Activated gamma-delta T cell treated with Interleukin-2 at 50 U/mL for 16 hours (primary cell): Measurements from ENCODE around the gene ERBB4.

Experiments
- DNase-seq: peaks from one replicate; pipeline ENCODE4 v3.0.0-alpha.2; 2020

ERBB4 gene

DNA sequence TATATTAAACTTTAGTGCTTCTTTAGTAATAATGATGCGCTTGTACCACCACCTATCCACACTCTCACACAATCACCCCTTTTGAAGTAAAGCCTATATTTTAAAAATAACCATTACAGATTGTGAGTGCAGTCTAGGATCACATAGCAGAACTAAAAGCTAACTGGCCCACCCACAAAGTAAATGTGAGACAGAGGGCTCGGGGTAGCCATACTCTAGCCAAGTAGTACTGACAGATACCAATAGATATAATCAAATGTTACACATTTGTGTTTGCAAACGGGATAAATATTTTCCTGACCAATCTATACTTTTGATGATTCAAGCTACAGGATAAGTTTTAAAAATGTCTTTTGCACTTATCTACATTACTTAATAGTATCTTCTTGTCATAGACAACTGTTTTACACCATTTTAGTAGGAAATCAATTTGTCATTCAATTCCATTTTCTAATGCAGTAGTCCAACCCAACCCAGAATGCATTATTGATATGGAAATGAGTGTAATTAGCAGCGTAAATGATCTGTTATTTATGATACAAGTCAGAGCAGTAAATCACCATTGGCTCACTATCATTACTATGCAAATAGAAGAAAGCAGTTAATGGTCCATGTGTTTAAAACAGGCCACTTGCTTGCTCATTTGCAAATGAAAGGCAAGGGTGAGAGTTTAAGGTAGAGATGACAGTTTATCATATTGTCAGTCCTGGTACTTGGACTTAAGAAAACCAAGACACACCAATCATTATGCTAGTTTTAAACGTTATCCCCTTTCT is 111.8 kb downstream of the ERBB4 start:
- no peak for DNase-seq

DNA sequence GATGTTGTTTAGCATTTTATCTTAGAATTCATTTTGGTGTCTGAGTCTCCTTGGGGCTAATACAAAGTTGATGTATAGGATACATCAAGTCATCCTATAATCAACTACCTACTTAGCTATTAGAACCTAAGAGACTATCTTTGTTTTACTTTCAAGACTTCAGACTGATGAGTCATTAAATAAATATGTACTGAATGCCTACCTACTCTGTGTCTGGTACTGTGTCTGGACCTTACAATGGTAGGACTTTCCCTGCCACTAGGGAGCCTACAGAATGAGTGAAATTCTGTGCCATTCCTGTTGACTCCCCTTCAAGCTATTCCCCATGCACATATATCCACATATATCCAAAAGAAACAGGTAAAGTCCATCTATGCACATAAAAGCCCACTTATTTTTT is 114.5 kb downstream of the ERBB4 start:
- no peak for DNase-seq

DNA sequence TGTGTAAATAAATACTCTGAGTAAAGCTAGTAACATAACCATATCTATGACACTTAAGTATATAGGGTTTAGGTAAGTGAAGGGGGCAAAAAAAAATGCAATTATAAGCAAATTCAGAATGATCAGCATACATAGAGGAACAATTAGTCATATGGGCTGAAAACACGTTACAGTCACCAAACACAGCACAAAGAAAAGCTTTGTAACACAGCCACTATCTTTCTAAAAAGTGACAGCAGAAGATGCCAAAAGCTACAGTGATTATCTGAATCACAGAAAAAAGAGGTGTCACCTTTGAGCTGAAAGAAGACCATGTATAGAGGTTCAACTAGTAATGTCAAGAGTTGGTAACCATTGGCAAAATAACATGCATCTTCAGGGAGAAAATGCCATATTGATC is 115.5 kb downstream of the ERBB4 start:
- DNase-seq: no peak

DNA sequence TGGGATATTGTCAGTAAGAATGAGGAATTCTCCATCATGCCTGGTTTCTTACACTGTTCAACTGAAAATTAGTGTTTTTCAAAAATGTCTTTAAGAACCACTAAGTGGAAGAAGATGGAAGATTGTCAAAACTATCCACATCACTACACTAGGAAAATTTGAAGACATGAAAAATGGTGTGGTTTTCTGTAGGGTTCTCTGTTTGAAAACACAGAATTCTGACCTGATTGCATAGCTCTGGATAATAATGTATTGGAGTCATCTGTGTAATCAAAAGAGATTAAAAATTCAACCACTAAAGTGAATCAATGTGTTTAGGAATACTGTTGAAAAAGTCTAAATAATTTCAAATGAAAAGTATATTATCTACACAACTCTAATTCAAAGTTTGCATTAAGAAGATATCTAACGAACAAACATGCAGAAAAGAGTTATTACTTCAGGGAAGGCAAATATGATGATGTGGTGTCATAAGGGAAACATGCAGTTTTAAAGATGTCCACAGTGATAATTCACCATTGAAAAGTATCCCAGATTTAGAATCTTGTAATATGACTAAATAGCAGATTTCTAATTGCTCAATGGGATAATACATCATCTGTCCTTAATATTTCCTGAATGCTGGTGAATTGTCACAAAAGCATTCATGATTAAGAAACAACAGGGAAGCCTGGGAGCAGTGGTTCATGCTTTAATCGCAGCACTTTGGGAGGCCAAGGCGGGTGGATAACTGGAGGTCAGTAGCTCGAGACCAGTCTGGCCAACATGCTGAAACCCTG is 116.9 kb downstream of the ERBB4 start:
- DNase-seq: no peak

DNA sequence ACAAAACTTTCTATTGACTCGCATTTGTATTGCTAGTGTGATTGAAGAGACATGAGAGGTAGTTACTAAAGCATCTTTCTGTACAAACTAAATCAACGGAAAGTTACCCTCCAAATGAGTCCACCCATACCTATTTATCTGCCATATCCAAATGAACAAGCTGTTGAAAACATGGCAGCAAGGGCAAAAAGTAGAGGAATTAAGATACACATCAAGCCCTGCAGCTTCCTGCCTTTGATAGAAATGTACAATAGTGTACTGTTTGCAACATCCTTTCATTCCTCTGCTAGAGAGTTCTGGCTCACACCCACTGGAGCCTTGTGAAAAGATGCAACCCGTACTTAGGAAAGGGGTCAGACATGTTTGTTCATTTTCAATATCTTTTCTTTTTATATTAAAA is 122.5 kb downstream of the ERBB4 start:
- no peak for DNase-seq

DNA sequence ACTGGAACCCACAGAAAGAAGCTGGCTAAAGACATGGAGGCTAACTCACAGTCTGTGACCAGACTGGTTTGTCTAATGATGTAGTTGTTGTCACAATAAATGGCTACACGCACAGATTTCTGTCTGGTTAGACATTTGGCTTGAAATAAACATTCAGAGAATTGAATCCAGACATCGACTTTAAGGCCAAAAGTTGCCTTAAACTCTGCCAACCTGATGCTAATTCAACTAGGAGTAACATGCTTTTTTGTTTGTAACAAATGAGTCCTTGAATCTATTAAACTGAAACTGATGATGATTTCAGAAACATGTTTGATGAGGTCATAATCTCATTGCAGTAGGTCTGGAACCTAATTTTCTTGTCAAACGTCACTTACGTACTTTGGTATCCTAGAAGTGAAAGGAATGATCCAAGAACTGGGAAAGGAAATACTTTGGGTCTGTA is 123.8 kb downstream of the ERBB4 start:
- DNase-seq: no peak

DNA sequence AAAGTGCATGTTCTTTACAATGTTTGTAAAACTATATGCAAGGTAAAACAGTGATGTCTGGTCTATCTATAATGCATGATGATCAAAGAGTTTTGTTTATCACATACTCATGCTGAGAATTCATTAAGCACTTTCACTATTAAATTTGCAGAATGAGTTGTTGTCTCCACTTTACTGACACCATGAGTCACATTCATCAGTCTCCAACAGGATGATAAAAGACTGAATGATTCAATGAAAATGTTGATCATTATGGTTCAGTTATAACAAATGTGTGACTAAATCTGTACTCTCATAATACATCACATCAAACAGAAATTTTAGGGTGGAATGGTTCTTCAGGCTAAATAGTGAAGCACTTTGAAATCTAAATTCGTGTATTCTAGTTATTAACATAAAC is 129.0 kb downstream of the ERBB4 start:
- DNase-seq: no peak

DNA sequence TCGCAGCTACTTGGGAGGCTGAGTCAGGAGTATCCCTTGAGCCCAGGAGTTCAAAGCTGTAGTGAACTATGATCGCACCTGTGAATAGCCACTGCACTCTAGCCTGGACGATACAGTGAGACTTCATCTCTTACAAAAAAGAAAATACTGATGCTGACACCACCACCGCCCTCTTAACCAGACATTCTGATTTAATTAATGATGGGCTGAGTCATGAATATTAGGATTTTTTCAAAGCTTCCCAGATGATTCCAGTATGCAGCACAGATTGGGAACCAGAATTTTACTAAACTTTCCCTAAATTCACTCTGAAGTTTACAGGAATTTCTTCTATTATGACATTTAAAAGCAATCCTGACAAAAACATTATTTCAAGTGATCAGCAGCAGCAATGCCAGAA is 130.1 kb downstream of the ERBB4 start:
- no peak for DNase-seq

DNA sequence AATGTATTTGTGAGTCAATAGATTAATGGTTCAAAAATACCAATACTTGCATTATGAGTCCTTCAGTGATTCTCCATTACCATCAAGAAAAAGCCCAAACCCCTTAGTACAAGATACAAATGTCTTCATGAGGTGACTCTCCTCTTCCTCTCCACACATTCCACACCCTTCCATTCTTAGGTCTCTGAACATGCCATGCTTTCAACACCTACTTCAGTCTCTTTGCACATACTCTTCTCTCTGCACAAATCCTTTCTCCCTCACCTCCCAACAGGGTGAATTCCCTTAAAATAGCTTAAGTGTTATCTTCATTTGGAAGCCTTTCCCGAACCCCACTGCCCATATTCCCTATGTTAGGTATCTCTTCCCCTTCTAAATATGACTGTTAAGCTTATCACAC is 131.9 kb downstream of the ERBB4 start:
- no peak for DNase-seq

DNA sequence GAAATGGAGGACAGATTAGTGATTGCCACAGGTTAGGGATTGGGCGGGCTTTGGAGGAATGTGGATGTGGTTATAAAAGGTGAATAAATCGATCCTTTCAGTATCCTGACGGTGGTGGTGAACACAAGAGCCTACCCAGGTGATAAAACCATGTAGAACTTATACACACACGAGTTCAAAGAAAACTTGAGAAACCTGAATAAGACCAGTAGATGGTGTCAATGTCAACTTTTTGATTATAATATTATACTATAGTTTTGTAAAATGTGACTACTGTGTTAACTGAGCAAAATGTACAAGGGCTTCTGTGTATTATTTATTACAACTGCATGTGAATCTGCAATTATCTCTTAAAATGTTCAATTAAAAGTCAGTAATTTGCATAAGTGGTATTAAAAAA is 136.3 kb downstream of the ERBB4 start:
- DNase-seq: no peak

DNA sequence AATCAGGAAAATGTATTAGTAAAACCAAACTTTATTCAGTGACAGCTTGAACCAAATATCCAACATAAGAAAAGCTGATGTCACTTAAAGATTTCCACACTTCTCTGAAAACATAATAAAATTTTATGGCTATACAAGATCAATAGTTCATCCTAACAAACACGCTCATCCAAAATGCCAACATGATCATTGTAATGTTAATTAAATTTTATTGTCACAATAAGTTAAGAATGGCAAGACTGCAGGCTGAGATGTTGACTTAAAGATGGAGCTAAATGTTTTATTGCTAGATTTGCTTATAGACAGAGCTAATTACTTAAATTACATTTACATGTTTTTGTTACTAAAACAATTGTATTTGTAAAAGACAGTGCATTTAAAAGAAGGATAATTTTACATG is 140.3 kb downstream of the ERBB4 start:
- no peak for DNase-seq

DNA sequence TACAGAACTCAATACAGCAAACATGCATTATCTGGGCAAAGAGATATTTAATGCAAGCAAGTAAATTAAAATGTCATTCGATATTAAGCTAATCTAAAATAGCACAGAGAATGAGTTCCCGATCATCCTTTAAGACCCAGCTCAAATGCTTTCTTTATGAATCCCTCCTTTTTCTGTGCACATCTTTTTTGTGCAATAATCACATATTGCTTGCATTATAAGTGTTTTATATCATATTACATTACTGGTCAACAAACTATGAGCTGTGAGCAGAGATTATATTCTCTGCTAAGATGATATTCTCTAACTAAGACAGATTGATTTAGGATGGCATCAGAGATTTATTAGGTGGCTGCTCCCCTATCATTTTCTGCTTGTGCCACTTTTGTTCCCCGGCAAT is 146.1 kb downstream of the ERBB4 start:
- no peak for DNase-seq

DNA sequence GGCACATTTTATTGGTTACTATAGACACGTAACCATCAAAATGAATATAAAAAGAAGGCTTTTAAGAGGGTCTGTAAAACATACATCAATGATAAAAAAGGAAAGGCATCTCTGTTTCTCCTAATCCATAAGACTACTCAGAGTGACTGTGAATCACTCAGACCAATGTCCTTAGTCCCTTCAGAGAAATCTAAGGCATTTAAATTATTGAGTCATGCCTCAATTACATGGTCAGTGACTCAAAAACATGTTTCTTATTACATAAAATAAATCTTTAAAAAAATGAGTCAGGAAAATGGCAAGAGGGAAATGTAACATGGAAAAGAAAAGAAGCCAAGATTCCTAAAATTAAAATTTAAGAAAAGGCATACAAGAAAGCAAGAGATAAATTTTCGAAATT is 146.6 kb downstream of the ERBB4 start:
- no peak for DNase-seq

DNA sequence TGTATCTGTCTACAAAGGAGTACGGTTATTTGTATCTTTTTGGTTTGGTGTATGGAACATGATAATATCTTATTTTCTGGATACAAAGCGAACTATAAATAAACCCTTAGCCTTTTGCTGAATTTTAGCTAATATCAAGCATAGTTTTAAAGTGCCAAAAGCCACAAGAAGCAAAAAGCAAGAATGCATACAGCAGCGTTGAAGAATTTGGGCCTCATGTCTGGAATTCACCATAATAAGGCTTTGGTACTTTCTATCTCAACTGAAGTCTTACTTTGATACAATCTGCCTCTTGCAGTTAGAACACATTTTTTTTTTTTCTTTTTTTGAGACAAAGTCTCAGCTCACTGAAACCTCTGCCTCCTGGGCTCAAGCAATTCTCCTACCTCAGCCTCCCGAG is 151.5 kb downstream of the ERBB4 start:
- no peak for DNase-seq

DNA sequence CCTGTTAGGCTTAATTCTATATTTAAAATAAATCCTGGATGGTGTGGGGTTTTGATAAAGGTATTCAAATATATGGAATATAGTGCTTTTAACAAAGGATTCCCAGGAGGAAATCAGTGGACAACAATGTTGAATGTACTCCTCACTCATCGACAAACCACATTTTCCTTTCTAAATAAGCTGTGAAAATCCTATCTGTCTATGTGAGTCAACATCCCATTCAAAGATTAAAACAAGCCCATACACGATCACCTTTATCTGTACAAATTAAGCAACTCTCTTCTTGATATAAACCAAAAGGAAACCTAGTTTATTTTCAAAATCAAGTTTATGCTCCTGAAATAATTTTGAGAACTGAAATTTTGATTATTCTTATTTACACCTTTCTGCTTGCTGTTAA is 153.4 kb downstream of the ERBB4 start:
- no peak for DNase-seq

DNA sequence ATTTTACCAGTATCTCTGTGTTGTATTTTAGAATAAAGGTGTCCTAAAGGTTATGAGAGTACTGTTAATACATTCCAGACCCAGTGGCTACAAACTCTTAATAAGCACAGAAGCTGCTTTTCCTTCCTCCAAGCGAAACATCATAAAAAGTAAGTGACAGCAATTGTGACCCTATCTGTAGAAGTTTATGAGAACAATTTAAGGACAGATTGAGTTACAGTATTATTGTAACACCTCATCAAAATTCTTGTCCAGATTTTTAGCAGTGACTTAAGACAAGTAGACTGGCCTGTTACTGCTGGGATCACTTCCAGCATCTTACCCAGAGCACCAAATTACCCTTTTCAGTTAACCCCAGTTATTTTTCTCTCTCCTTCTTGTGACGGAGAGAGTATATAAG is 154.6 kb downstream of the ERBB4 start:
- no peak for DNase-seq

DNA sequence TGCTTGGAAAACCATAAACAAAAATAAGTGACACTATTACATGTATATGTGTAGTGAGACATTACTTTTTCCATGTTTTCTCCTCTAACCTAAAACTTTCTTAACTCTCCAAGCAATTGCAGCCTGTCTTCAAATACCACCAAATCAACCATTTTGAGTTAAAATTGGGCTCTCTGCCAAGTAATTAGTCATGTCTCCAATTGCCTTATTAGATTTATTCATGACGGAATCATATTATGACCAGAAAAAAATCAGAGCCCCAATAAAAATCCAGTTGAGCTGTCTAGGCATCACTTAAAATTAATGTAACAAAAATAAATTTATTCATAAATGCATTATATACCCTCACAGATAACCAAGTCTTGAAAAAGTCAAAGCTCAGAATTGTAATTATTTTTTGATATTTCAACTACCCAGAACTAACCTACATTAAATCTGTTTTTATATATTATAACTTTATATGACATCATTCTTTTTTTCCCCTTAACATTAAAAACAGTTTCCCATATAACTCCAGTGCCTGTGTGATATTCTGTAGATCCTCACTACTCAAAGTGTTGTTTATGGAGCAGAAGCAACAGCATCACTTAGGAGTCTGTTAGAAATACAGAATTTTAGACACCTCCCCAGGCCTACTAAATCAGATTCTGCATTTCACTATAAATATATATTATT is 157.0 kb downstream of the ERBB4 start:
- DNase-seq: no peak

DNA sequence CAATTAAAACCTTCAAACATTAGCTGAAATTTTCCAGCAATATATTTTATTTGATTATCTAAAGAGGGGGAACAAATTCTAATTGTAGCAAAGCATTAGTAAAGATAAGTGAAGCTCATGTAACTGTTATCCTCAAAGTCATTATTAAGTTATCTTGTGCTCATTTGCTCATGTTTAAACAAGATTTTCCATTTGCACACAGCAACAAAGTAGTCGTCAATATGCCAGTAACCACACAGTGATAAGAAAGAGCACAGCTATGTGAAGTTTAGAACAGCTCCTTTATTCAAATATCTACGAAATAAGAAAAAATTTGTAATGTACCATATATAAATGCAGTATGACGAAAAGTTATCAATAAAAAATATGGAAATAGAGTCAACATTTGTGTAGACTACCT is 159.5 kb downstream of the ERBB4 start:
- no peak for DNase-seq

DNA sequence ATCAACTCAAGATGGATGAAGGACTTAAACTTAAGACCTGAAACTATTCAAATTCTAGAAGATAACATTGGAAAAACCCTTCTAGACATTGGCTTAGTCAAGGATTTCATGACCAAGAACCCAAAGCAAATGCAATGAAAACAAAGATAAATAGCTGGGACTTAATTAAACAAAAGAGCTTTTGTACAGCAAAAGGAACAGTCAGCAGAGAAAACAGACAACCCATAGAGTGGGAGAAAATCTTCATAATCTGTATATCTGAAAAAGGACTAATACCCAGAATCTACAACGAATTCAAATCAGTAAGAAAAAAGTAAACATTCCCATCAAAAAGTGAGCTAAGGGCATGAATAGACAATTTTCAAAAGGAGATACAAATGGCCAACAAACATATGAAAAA is 171.2 kb downstream of the ERBB4 start:
- DNase-seq: no peak

DNA sequence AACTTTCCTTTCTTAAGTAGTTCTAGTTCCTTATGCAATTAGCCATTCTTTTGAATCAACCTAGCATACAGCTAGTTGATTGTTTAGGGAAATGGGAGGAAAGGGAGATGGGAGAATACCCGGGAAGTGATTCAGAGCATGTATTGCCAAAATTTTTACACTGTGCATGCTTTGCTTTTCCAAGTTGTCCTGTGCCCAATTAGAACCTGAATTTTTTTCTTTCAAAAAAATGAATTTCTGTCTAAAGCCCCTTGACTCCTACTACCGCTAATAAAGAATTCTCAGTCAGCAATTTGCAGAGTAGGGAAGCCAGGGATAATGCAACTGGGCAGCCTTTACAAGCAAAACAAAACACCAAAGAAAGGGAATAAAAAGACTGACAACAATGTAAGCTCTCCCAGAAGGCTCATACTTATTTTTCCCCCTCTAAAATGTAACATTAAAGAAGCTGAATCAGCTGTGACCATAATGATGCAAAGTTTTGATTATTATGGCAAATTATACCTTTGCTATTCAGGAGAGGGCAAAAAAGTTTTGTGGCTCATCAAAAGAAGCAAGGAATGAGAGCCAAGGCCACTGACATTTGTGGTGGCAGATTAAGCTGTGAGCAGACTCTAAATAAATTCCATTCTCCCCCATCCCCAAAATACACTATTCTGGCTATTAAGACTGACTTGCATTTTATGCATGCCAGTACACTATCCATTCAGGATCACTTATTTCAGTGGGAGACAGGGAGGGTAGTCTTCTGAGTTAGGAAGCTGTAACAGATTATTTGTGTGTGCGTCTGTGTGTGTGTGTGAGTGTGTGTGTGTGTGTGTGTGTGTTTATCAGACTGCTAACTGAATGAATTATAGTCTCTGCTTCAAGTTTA is 174.3 kb downstream of the ERBB4 start:
- no peak for DNase-seq

DNA sequence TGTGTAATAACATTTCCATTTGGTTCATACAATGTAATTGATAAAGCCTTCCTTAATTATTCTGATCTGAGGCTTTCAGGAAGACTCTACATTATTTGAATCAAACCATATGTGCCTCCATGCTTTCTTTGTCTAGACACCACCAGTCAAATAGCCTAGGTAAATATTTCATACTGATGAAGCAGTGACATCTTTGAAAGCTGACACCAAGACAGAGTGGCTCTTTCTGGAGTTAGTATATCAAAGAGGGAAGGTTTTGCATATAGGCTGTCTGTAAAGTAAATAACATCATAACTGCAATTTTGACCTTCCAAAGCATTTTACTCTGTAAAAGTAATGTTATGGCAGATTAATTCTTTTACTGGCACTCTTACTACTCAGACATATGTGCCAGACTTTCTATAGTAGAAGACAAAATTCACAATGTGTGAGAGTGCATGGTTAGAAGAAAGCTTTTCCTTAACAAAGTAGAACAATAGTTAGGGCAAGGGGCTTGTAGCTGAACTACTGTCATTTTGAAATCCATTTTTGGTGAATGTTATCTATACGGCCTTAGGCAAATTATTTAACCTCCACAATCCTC is 177.3 kb downstream of the ERBB4 start:
- DNase-seq: no peak

DNA sequence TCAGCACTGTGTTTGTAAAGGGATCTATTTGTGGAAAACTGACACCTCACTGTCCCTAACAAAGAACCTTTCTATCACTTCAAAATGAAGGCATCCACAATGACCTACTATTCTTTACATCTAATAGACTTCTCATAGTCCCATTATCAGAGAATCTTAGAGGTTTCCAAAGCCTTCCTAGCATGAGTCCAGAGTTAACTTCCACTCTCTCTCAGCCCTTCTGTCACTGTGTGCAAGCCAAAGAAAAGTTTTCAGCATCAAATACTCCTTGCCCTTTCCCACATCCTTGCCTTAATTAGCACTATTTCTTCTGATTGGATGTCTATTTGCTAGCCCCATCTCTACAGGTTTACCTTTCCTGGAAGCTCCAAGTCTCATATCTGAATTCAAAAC is 178.5 kb downstream of the ERBB4 start:
- no peak for DNase-seq
